ENCODE data around the gene ZBTB40.

Gene ZBTB40

DNA sequence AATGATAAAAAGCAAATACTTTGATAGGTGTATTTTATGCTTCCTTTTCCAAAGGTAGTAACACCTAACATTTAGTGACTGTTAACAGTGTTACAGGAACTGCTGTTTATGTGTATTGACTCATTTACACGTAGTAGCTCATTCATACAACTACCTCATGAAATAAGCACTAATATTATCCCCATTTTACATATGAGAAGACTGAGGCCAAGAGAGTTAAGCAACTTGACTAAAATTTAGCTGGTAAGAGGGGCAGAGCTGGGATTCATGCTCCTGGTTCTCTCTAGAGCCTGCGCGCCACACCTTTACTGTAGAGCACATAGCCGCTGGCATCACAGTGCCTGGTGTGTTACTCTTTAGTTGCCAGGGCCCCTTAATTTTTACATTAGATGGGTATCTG is 11.3 kb downstream of the ZBTB40 start:
- DNase-seq (ENCODE audit: low read depth in 2 of 2, low spot score in 1 of 2): no peak

DNA sequence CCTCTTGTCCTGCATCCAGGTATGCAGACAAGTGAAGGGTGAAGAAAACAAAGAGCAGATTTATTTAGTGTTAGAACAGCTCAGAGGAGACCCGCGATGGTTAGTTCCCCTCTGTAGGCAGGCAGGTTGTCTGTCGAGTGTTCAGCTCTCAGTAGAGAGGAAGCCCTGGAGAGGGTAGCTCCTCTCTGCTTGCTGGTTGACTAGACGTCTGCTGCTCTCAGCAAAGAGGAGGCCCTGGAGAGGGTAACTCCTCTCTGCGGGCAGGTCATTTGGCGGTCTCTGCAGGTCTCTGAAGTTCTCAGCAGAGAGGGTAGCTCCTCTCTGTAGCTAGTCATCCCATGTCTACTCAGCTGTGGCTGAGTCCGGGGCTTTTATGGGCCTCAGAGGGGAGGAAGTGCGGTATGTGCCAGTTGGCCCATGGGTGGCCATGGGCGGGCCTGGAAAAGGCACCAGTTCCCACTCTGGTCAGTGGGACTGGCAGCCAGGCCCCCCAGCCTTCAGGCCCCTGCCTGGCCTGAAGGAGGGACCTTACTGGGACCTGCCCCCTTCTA is 13.4 kb downstream of the ZBTB40 start:
- no peak for DNase-seq (ENCODE audit: low read depth in 2 of 2, low spot score in 1 of 2)

DNA sequence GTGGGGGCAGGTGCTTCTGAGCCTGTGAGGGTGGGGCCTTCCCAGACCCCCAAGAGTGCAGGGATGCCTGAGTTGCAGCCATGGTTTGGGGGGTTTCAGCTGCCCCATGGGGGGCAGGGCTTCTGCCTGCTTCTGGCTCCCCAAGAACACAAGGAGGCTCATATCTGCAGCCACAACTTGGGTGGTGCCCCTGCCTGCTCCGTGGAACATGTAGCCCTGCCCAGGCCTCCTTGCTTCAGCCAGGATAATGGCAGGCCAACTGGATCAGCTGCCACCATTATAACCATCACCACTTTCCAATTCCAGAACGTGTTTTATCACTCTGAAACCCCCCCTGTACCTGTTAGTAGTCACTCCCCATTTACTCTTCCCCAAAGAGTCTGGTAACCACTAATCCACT is 14.0 kb downstream of the ZBTB40 start:
- DNase-seq (ENCODE audit: low read depth in 2 of 2, low spot score in 1 of 2): no peak

DNA sequence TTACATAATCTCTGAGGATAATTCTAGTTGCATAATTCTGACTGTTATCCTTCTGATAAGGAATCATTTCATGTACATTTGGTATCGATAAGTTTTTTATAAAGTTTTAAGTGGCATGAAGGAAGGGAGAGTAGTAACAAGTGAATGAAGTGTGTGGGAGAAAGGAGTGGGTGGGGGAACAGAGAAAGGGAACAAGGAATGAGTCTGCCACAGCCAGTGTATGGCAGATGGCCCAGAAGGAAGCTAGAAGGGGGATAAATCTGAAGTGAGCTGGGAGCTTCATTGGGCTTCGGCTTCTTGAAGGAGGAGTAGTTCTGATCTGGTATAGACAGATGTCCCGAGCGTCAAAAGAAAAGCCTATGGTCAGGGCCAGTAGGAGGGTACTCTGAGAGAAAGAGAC is 18.6 kb downstream of the ZBTB40 start:
- no peak for DNase-seq (ENCODE audit: low read depth in 2 of 2, low spot score in 1 of 2)

DNA sequence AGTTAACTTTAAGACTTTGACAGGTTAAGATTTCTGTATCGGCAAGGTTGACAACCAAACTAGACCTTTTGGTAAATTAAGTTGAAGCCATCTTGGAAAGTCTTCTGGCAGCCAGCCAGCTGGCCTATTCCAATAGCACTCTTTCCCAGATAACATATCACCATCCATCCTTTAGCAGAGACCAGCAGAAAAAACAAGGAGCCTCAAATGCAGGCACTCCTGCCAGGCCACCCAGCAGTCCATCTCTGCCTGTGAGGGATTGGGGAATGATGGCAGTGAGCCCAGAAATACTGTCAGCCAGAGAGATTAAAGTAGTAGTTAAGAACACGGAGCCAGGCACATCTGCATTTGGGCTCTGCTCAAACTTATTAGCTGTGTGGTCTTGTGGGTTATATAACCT is 19.4 kb downstream of the ZBTB40 start:
- DNase-seq (ENCODE audit: low read depth in 2 of 2, low spot score in 1 of 2): no peak

DNA sequence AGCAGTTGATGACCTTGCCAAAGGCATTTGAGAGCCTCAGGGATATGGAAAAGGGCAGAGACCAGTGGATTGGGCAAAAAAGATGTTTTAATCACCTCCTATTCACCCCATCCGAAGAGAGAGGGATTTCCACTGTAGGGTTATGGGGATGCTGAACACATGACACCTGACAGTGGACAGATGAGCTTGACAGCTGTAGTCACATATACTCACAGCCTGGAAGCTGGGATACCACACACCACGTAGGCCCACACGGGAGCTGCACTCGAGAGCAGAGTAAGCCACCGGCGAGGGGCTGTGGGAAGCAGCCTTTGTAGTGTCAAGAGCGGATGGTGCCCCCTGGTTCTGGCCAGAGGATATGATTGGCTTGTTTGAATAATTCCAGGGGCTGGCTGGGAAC is 20.0 kb downstream of the ZBTB40 start:
- no peak for DNase-seq (ENCODE audit: low read depth in 2 of 2, low spot score in 1 of 2)

DNA sequence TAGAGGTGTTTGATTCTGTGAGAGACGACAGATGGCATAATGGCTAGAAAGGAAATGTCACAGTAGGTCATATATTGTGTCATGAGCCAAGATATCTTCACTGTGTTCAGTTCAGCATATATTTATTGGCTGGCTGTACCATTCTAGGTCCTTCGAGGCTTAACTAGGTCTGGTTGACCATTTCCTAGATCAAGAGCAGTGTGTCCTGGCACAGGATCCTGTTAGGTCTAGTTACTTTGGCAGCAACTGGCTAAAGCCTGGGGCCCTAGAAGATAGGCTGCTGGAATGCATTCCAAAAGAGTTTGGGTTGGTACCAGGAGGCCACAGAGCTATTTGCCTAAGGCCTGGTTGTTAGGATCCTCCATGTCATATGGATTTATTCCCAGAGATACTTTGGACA is 20.9 kb downstream of the ZBTB40 start:
- no peak for DNase-seq (ENCODE audit: low read depth in 2 of 2, low spot score in 1 of 2)

DNA sequence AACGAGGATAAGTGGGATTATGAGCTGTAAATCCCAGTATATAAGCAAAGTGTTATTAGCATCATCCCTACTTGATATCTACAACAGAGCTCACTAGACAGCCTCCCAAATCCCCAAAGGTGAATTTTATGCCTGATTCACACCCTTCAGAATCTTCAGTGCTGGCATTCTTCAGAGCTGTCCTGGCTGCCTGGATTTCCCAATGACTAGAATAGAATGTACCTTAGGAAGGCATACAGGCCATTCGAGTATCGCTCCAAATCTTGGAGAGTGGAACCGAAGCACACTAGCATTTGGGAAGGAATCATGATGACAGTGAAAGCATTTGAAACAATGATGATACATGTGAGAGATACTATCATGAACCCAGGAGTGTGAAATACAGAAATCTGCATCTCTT is 22.3 kb downstream of the ZBTB40 start:
- no peak for DNase-seq (ENCODE audit: low read depth in 2 of 2, low spot score in 1 of 2)

DNA sequence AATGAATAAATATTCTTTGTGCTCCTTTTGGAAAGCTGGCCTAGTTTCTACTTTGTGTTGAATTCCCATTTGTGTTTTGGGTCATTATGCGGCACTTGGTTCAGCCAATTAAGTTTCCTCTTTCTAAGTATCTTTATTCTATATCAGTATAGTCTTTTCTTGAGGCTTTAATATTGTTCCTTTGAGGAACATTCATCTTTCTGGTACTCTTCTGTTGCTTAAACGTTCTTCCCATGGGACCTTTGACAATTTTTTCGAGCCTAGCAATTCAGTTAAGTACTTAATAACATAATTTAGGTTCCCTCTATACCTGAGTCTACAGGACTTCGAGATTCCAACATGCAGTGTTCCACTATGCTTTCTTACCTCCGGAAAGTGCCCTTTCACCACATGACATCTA is 24.9 kb downstream of the ZBTB40 start:
- no peak for DNase-seq (ENCODE audit: low read depth in 2 of 2, low spot score in 1 of 2)

DNA sequence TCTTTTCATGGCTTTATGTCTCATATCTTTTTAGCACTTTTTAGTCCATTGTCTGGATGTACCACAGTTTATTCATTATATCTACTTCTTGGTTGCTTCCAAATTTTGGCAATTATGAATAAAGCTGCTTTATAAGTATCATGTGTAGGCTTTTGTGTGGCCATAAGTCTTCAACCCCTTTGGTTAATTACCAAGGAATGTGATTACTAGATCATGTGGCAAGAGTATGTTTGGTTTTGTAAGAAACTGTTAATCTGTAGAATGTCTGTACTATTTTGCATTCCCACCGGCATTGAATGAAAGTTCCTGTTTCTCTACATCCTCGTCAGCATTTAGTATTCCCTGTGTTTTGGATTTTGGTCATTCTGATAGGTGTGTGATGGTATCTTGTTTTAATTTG is 31.5 kb downstream of the ZBTB40 start:
- no peak for DNase-seq (ENCODE audit: low read depth in 2 of 2, low spot score in 1 of 2)

DNA sequence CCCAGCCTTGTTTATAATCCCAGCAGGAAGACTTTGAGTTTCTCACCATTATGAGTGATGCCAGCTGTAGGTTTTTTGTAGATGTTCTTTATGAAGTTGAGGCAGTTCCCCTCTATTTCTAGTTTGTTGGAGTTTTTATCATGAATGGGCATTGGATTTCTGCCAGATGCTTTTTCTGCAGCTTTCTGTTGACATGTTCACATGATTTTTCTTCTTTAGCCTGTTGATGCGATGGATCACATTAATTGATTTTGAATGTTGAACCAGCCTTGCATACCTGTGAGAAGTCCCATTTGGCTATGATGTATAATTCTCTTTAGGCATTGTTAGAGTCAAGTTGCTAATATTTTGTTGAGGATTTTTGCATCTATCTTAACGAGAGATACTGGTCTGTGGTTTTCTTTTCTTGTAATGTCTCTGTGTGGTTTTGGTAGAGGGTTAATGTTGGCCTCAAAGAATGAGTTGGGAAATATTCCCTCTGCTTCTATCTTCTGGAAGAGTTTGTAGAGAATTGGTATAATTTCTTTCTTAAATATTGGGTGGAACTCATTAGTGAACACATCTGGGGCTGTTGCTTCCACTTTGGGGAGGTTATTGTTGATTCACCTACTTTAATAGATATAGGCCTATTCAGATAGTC is 33.2 kb downstream of the ZBTB40 start:
- no peak for DNase-seq (ENCODE audit: low read depth in 2 of 2, low spot score in 1 of 2)

DNA sequence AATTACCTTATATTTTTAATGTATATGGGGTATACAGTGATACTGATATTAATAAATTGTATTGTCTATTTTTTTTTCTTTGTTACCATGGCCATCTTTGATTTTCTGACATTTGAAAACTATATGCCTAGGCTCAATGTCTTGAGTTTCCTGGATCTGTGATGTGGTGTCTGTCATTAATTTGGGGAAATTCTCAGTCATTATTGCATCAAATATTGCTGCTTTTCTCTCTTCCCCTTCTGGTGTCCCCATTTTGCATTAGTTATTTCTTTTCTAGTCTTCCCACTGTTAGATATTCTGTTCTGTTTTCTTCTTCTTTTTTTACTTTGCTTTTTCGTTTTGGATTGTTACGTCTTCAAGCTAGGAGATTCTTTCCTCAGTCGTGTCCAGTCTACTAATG is 33.8 kb downstream of the ZBTB40 start:
- DNase-seq (ENCODE audit: low read depth in 2 of 2, low spot score in 1 of 2): no peak

DNA sequence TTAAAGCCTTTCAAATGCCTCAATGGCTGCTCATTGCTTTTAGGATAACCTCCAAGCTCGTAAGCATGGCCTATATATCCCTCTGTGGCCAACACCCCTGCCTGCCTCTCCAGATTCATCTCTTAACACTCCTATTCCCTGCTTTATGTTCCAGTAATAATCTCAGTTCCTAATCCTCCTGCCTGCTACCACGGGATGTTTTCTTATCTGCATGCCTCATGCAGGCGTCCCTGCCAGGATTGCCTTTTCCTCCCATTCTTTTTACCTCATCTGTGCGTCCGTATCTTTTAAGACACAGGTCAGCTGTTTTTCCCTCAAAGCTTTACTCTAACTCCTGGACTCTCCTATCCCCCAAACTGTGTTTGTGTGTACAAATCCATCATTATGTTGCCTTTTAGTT is 36.1 kb downstream of the ZBTB40 start:
- DNase-seq (ENCODE audit: low read depth in 2 of 2, low spot score in 1 of 2): no peak

DNA sequence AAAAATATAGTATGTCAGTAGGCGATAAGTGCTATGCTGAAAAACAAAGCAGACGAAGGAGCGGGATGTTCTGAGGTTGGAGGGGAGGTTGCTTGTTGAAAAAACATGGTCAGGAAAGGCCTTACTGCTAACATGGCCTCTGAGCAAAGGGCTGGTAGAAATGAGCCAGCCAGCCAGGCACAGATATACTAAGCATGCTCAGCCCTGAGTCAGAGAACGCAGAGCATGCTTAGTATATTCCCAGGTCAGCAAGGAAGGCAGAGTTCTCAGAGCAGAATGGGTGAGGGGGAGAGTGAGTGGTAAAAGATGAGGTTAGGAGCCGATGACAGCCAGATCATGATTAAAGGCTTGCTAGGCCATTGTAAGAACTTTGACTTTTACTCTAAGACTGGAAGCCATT is 36.7 kb downstream of the ZBTB40 start:
- DNase-seq (ENCODE audit: low read depth in 2 of 2, low spot score in 1 of 2): no peak

DNA sequence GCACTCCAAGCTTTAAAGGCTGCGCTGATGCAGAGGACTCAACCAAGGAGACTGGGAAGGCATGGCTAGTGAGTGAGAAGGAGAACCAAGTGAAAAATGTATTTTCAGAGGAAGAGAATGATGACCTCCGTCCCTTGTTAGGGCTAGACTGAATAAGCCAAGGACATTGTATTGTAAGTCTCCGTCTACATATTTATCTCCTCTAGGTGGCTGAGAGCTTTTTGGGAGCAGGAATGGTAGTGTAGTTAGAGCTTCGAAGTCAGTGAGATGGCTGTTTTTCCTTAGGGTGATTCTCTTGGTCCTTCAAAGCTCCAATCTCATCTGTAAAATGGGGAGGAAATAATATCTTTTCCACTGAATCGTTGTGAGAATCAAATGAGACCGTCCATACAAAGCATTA is 37.6 kb downstream of the ZBTB40 start:
- no peak for DNase-seq (ENCODE audit: low read depth in 2 of 2, low spot score in 1 of 2)

DNA sequence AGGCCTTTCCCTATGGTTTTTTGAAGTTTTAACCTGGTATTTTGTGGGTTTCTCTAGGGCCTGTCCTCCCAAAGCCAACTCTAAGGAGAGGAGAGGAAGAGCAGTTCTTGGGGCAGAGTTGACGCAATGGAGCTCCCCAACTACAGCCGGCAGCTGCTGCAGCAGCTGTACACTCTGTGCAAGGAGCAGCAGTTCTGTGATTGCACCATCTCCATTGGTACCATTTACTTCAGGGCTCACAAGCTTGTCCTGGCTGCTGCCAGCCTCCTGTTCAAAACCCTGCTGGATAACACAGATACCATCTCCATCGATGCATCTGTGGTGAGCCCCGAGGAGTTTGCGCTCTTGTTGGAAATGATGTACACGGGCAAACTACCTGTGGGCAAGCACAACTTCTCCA is 38.2 kb downstream of the ZBTB40 start:
- no peak for DNase-seq (ENCODE audit: low read depth in 2 of 2, low spot score in 1 of 2)

DNA sequence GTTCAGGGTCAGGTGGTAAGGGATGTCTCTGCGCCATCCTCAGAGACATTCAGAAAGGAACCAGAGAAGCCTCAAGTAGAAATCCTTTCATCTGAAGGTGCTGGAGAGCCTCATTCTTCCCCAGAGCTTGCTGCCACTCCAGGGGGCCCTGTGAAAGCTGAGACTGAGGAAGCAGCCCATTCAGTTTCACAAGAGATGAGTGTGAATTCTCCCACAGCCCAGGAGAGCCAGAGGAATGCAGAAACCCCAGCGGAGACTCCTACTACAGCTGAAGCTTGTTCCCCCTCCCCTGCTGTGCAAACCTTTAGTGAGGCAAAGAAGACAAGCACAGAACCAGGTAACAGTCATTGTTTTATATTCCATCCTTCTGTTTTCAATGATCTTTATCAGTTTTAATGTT is 38.7 kb downstream of the ZBTB40 start:
- DNase-seq (ENCODE audit: low read depth in 2 of 2, low spot score in 1 of 2): no peak

DNA sequence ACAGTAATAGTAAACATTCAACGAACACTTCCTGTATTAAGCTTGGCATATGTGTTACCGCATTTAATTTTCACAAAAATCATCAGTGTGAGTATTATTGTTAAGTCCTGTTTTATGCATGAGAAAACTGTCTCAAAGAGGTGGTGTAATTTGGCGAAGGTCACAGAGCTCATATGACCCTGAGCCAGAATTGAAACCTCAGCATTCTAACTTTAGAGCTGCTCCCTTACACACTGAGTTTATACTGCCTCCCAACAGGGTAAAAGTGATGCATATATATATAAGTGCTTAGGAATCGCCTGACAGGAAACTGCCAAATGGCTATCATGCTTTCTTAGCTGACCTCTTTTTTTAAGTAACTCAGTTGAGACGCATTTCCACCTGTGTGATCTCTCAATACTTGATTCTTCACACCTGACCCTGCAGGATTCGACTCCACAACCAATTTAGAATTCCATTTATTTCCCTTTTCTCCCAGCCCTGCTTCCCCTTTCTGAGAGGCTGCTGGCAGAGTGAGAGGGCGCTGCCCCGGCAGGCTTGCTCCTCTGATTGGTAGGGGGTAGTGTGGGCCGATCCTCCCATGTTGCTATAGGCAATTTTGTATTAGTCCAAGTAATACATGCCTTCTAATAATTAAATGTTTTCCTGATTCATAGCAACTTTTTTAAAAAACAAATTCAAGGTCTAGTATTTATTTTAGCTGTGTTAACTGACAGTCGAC is 40.5 kb downstream of the ZBTB40 start:
- DNase-seq (ENCODE audit: low read depth in 2 of 2, low spot score in 1 of 2): no peak

DNA sequence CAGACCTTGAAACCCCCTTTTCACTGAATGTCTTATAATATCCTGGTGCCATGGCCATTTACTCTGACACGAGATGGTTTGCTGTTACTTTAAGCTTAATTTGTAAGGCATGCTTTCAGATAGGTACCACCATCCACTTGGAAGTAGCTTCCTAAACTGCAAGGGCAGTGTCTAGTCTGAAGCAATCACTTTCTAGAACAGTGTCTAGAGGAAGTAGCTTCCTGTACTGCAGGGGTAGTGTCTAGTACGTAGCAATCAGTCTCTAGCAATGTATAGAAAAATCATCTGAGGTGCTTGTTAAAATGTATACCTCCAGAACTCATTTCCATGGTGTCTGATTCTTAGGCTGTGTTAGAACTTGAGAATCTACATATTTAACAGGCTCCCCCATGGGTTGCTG is 42.5 kb downstream of the ZBTB40 start:
- DNase-seq (ENCODE audit: low read depth in 2 of 2, low spot score in 1 of 2): no peak

DNA sequence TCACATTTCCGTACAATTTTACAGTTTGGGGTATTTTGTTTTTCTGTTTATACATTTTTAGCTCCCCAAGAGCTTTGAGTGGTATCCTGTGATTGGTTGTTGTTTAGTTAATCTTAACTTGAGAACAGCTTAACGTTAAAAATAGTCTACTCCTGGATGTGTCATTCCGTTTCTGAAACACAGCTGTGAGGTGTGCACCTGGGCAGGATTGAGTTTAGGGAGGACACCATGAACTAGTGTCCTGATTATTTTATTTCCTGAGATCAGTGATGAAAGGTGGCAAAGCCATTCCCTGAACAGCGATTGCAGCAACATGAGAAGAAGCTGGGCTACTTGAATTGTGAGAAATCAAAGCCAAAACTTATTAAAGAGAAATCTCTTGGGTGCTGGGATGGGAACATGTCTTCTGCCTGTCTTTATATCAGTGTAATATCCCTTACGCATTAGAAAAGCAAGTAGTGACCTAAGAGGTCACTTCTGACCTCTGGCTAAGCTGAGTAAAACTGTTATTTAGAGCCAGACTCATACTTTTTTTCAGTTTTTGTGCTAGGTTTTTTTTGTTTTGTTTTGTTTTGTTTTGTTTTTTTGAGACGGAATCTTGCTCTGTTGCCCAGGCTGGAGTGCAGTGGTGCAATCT is 43.4 kb downstream of the ZBTB40 start:
- no peak for DNase-seq (ENCODE audit: low read depth in 2 of 2, low spot score in 1 of 2)

DNA sequence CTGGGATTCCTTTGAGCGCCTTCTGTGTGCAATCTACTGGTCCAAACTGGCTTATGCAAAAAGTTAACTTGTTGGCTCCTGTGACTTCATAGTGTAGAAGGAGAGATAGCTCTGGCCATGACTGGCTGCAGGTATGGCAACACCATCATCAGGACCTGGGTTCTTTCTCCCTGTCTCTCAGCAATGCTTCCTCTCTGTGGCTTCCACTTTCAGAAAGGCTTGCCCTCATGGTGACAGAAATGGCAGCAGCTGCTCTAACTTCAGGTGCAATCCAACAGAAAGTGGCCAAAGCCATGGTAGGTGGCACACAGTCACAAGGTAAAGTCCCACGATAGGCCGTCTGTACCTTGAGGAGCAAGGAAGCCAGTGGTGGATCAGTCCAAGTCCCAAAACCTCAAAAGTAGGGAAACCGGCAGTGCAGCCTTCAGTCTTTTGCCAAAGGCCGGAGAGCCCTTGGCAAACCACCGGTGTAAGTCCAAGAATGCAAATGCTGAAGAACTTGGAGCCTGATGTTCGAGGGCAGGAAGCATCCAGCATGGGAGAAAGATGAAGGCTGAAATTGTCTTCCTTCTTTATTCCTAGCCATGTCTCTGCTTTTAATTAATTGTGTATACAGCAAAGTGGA is 45.0 kb downstream of the ZBTB40 start:
- no peak for DNase-seq (ENCODE audit: low read depth in 2 of 2, low spot score in 1 of 2)

DNA sequence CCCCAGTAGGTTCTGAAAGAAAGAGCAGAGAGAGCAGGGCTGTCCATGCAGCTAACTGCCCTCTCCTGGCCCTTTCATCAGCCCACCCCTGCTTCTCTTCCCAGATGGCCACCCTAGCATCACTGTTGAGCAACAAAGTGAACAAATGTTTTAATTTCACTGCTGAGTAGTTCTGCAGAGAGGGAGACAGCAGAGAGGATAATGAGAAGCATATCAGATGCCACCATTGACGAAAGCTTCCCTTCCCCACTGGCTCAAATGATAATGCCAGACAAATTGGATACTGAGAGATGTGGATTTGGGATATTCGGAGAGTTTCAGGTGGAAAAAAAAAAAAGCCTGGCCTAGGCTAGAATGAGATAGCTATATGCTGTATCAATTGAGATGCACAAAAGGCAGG is 46.8 kb downstream of the ZBTB40 start:
- no peak for DNase-seq (ENCODE audit: low read depth in 2 of 2, low spot score in 1 of 2)
